Stimulated activated CD4-positive, alpha-beta T cell treated with anti-CD3 and anti-CD28 coated beads, Interleukin-2, amount 100 ng/mL, for 4 hours (primary cell): ENCODE data around the gene FBLN2.

Source experiments
- DNase-seq: peaks from one replicate; pipeline ENCODE4 v3.0.0-alpha.2; 2020; ENCODE audit warnings: low read depth

The FBLN2 gene

GRCh38 chr3:13567684-13568514 lies 19.0 kb downstream of the FBLN2 start:
- DNase-seq: no peak

- DNase-seq: no peak
Observed at GRCh38 chr3:13568515-13569028, 19.6 kb downstream of the FBLN2 start.

GRCh38 chr3:13569201-13569600 lies 20.3 kb downstream of the FBLN2 start:
- DNase-seq: no peak

GRCh38 chr3:13569641-13570390 lies 20.9 kb downstream of the FBLN2 start:
- no peak for DNase-seq

GRCh38 chr3:13570391-13571194 lies 21.7 kb downstream of the FBLN2 start:
- DNase-seq: no peak

GRCh38 chr3:13571264-13571663 lies 22.3 kb downstream of the FBLN2 start:
- DNase-seq: no peak

- no peak for DNase-seq
Observed at GRCh38 chr3:13571831-13572750, 23.2 kb downstream of the FBLN2 start.

- DNase-seq: no peak
Observed at GRCh38 chr3:13572926-13573623, 24.1 kb downstream of the FBLN2 start.

GRCh38 chr3:13574083-13574797 lies 25.3 kb downstream of the FBLN2 start:
- no peak for DNase-seq

- no peak for DNase-seq
Observed at GRCh38 chr3:13574798-13575451, 26.0 kb downstream of the FBLN2 start.

GRCh38 chr3:13575459-13576061 lies 26.6 kb downstream of the FBLN2 start:
- DNase-seq: no peak

- DNase-seq: no peak
Observed at GRCh38 chr3:13577181-13578121, 28.5 kb downstream of the FBLN2 start.

GRCh38 chr3:13578251-13578650 lies 29.3 kb downstream of the FBLN2 start:
- DNase-seq: no peak

- no peak for DNase-seq
Observed at GRCh38 chr3:13579063-13579462, 30.1 kb downstream of the FBLN2 start.

GRCh38 chr3:13580256-13581023 lies 31.5 kb downstream of the FBLN2 start:
- DNase-seq: no peak

- no peak for DNase-seq
Observed at GRCh38 chr3:13581485-13582365, 32.8 kb downstream of the FBLN2 start.
